IMR-90 (cell line): ENCODE data around the gene MYCBPAP. TPM values are rescaled to one million over a fixed set of nuclear protein-coding genes. Genes with fewer than 3 reads are reported as not detected.

ENCODE experiments used
- ATAC-seq: fragments of 200-7000 bp; cut with Tn5 transposase; 2 replicates; pipeline ENCODE4 v1.9.1; 2020; ENCODE audit warnings: low read depth, mild to moderate bottlenecking, moderate library complexity
- BruUV-seq: library from RNA; stranded (reverse); fragments of 400-500 nt; replicated peaks from 2 replicates; lab custom pipeline; 2021; lab: Mats Ljungman, UMichigan
- CTCF ChIA-PET: fragments of 300-600 bp; formaldehyde crosslinking; extraction: SDS; loops from one replicate; lab custom pipeline; 2021; ENCODE audit warnings: antibody characterized with exemption; lab: Yijun Ruan, JAX
- POLR2A ChIA-PET: fragments of 300-600 bp; sonication (Branson Sonifier 250); formaldehyde crosslinking; loops from one replicate; lab custom pipeline; 2022; ENCODE audit warnings: antibody characterized with exemption; ENCODE audit not compliant: unreplicated experiment; lab: Charles Lee
- DNase-seq: peaks from one replicate; pipeline ENCODE4 v3.0.0; 2013
- H2AFZ ChIP-seq: replicated peaks from 2 replicates; pipeline ENCODE3; 2013; ENCODE audit warnings: low read length, mild to moderate bottlenecking; ENCODE audit not compliant: poor library complexity
- H2AK5ac ChIP-seq: 2 replicates; pipeline ENCODE4 v1.6.1; 2013; ENCODE audit warnings: low read depth, low read length, inconsistent platforms
- H2AK9ac ChIP-seq: replicated peaks from 2 replicates; pipeline ENCODE3; 2013; ENCODE audit warnings: mild to moderate bottlenecking, low read depth, low read length, moderate library complexity; ENCODE audit not compliant: poor library complexity
- H2BK120ac ChIP-seq: 2 replicates; pipeline ENCODE4 v1.6.1; 2013; ENCODE audit warnings: low read depth, low read length, inconsistent platforms
- H2BK15ac ChIP-seq: 3 replicates; pipeline ENCODE4 v1.6.1; 2013; ENCODE audit warnings: low read depth, low read length, inconsistent platforms
- H2BK20ac ChIP-seq: 2 replicates; pipeline ENCODE4 v1.6.1; 2013; ENCODE audit warnings: low read depth, mild to moderate bottlenecking, inconsistent platforms, low read length, moderate library complexity
- H2BK5ac ChIP-seq: 2 replicates; pipeline ENCODE4 v1.6.1; 2013; ENCODE audit warnings: mild to moderate bottlenecking, low read depth, low read length, inconsistent platforms; ENCODE audit not compliant: poor library complexity, severe bottlenecking
- H3K14ac ChIP-seq: replicated peaks from 2 replicates; pipeline ENCODE4 v1.6.1; 2013; ENCODE audit warnings: low read depth, low read length, inconsistent platforms
- H3K18ac ChIP-seq: 2 replicates; pipeline ENCODE4 v1.6.1; 2013; ENCODE audit warnings: low read depth, low read length, control low read depth
- H3K23ac ChIP-seq: 2 replicates; pipeline ENCODE4 v1.6.1; 2013; ENCODE audit warnings: low read depth, low read length, inconsistent platforms
- H3K27ac ChIP-seq: 2 replicates; pipeline ENCODE4 v1.5.1; 2013; ENCODE audit warnings: mild to moderate bottlenecking, control low read depth, low read length; ENCODE audit not compliant: insufficient read depth
- H3K27me3 ChIP-seq: 2 replicates; pipeline ENCODE4 v1.6.1; 2013; ENCODE audit warnings: low read length; ENCODE audit not compliant: control insufficient read depth, insufficient read depth
- H3K36me3 ChIP-seq: 2 replicates; pipeline ENCODE4 v1.6.1; 2013; ENCODE audit warnings: low read length, mixed read lengths; ENCODE audit not compliant: control insufficient read depth, insufficient read depth
- H3K4ac ChIP-seq: 2 replicates; pipeline ENCODE4 v1.6.1; 2013; ENCODE audit warnings: low read depth, low read length, inconsistent platforms
- H3K4me1 ChIP-seq: 2 replicates; pipeline ENCODE4 v1.6.1; 2013; ENCODE audit warnings: low read length, mixed read lengths; ENCODE audit not compliant: control insufficient read depth, insufficient read depth
- H3K4me2 ChIP-seq: 2 replicates; pipeline ENCODE4 v1.6.1; 2013; ENCODE audit warnings: low read depth, mild to moderate bottlenecking, control low read depth, low read length, moderate library complexity
- H3K4me3 ChIP-seq: 2 replicates; pipeline ENCODE4 v1.5.1; 2013; ENCODE audit warnings: low read depth, mild to moderate bottlenecking, control low read depth, low read length, moderate library complexity; ENCODE audit not compliant: insufficient read depth
- H3K56ac ChIP-seq: 2 replicates; pipeline ENCODE4 v1.6.1; 2013; ENCODE audit warnings: low read length, inconsistent platforms; ENCODE audit not compliant: insufficient read depth; ENCODE audit errors: extremely low read depth
- H3K79me1 ChIP-seq, 2 experiments: 2 replicates each; pipeline ENCODE4 v1.6.1; 2013; ENCODE audit warnings: low read length in 2 of 2, inconsistent platforms in 1 of 2, low read depth in 1 of 2
- H3K9ac ChIP-seq: 2 replicates; pipeline ENCODE4 v1.6.1; 2013; ENCODE audit warnings: low read depth, low read length, control low read depth
- H3K9me1 ChIP-seq: 2 replicates; pipeline ENCODE4 v1.6.1; 2013; ENCODE audit warnings: low read length, inconsistent platforms; ENCODE audit not compliant: insufficient read depth
- H3K9me3 ChIP-seq: 2 replicates; pipeline ENCODE4 v1.6.1; 2013; ENCODE audit warnings: low read length; ENCODE audit not compliant: control insufficient read depth, insufficient read depth
- H4K20me1 ChIP-seq: 2 replicates; pipeline ENCODE4 v1.6.1; 2013; ENCODE audit warnings: low read length, inconsistent platforms; ENCODE audit not compliant: insufficient read depth
- H4K5ac ChIP-seq: 2 replicates; pipeline ENCODE4 v1.6.1; 2013; ENCODE audit warnings: mild to moderate bottlenecking, low read depth, low read length, control low read depth
- H4K8ac ChIP-seq, 2 experiments: 2 replicates each; pipeline ENCODE4 v1.6.1; 2013; ENCODE audit warnings: low read depth in 2 of 2, low read length in 2 of 2, control low read depth in 1 of 2, inconsistent platforms in 1 of 2
- H4K91ac ChIP-seq: 2 replicates; pipeline ENCODE4 v1.6.1; 2013; ENCODE audit warnings: low read depth, low read length, inconsistent platforms; ENCODE audit not compliant: insufficient read depth
- BHLHE40 ChIP-seq: fragments of 150-350 bp; IDR thresholded peaks from 2 replicates; pipeline ENCODE4 v1.6.1; 2016; ENCODE audit warnings: mild to moderate bottlenecking, low read depth, low read length
- CEBPB ChIP-seq: IDR thresholded peaks from 2 replicates; pipeline ENCODE4 v1.6.1; 2012; ENCODE audit warnings: low read depth, low read length, improper control_type of control experiment
- CHD1 ChIP-seq: IDR thresholded peaks from 2 replicates; pipeline ENCODE4 v1.6.1; 2012; ENCODE audit warnings: low read depth, low read length, improper control_type of control experiment
- FOS ChIP-seq: fragments of 150-350 bp; IDR thresholded peaks from 2 replicates; pipeline ENCODE4 v1.6.1; 2016; ENCODE audit warnings: low read depth, low read length
- MAFK ChIP-seq: IDR thresholded peaks from 2 replicates; pipeline ENCODE4 v1.6.1; 2012; ENCODE audit warnings: low read depth, low read length, improper control_type of control experiment
- MAZ ChIP-seq: IDR thresholded peaks from 2 replicates; pipeline ENCODE4 v1.6.1; 2012; ENCODE audit warnings: low read depth, mild to moderate bottlenecking, low read length, improper control_type of control experiment, moderate library complexity, borderline replicate concordance
- MXI1 ChIP-seq: IDR thresholded peaks from 2 replicates; pipeline ENCODE4 v1.6.1; 2012; ENCODE audit warnings: low read depth, mild to moderate bottlenecking, low read length, moderate library complexity, borderline replicate concordance
- NFE2L2 ChIP-seq: fragments of 150-350 bp; IDR thresholded peaks from 2 replicates; pipeline ENCODE4 v1.6.1; 2016; ENCODE audit warnings: low read depth, mild to moderate bottlenecking, low read length
- POLR2A ChIP-seq: IDR thresholded peaks from 2 replicates; pipeline ENCODE4 v1.6.1; 2012; ENCODE audit warnings: mild to moderate bottlenecking, low read depth, low read length
- RAD21 ChIP-seq: IDR thresholded peaks from 2 replicates; pipeline ENCODE4 v1.6.1; 2012; ENCODE audit warnings: low read length, improper control_type of control experiment
- RCOR1 ChIP-seq: IDR thresholded peaks from 2 replicates; pipeline ENCODE4 v1.6.1; 2012; ENCODE audit warnings: mild to moderate bottlenecking, low read length, improper control_type of control experiment; ENCODE audit not compliant: insufficient replicate concordance
- RFX5 ChIP-seq: IDR thresholded peaks from 2 replicates; pipeline ENCODE4 v1.8.0; 2012; ENCODE audit warnings: low read depth, mild to moderate bottlenecking, low read length, moderate library complexity
- SMC3 ChIP-seq: fragments of 150-350 bp; IDR thresholded peaks from 2 replicates; pipeline ENCODE4 v1.6.1; 2016; ENCODE audit warnings: low read depth, mild to moderate bottlenecking, antibody characterized with exemption, low read length, moderate library complexity
- USF2 ChIP-seq: fragments of 150-350 bp; IDR thresholded peaks from 2 replicates; pipeline ENCODE4 v1.6.1; 2017; ENCODE audit warnings: mild to moderate bottlenecking, antibody characterized with exemption, low read length, low read depth
- WGBS, 2 experiments: methylation state at CpG; one replicate each; pipeline versions ENCODE4 v1.1.5 to v1.1.7; 2013; ENCODE audit warnings: missing lambda C conversion rate in 2 of 2; ENCODE audit not compliant: insufficient read length in 1 of 2; ENCODE audit errors: extremely low coverage in 2 of 2; 5-methylcytosine and 5-hydroxymethylcytosine counted together
- dilution Hi-C: fragments of 300-500 bp; cut with HindIII; formaldehyde crosslinking; loops from one replicate; pipeline ENCODE4 v1.14.3; 2018; ENCODE audit warnings: low sequenced_read_pairs; ENCODE audit not compliant: unreplicated experiment
- in situ Hi-C: fragments of 300-500 bp; cut with MboI; formaldehyde crosslinking; loops from 3 replicates; pipeline ENCODE4 v1.14.3; 2019; ENCODE audit warnings: low sequenced_read_pairs, inconsistent platforms, mixed read lengths
- intact Hi-C: fragments of 100-400 bp; cut with micrococcal nuclease; formaldehyde crosslinking; loops from 2 replicates; pipeline ENCODE4 v1.10.0; 2022
- polyA plus RNA-seq, 3 experiments: library from polyadenylated mRNA; depleted of rRNA; stranded (reverse); fragments of >200 nt; gene quantifications; 2 replicates each; pipeline ENCODE4 v1.2.3, GENCODE V29; 2012; ENCODE audit warnings: low replicate concordance in 1 of 3
- total RNA-seq: library from RNA; depleted of rRNA; stranded (reverse); fragments of >200 nt; gene quantifications from 2 replicates; pipeline ENCODE4 v1.2.3, GENCODE V29; 2012
- TF ChIP-seq, protein P1 (sequence below): fragments of 150-350 bp; IDR thresholded peaks from 2 replicates; pipeline ENCODE4 v1.6.1; 2016; ENCODE audit warnings: low read depth, mild to moderate bottlenecking, low read length, moderate library complexity, borderline replicate concordance

Gene MYCBPAP
- total and polyA plus RNA-seq, 2 of the 4 experiments (the other 2 are of a cell fraction) = 0.17 to 0.18 TPM

DNA sequence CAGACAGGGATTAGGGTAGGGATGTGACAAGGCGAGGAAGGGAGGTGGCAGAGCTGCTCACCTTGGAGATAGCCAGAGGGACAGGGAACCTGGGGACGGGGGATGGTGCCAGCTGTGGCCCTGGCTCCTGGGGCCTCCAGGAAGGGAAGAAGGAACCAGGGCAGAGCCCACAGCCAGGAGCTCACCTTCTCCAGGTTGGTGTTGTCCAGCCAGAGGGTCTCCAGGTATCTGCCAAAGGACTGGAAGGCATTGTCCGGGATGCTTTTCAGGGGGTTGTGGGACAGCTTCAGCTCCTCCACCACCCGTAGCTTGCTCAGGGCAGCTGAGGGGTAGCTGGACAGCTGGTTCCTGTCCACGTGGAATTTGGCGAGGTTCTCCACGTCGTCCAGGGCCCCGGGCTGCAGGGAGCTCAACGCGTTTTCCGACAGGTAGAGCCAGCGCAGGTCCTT, 40.4 kb upstream of the MYCBPAP start:
- DNase-seq (no peak), ATAC-seq (no peak)
- Histone ChIP-seq H3K14ac (no peak overlapping the region), H3K23ac (no peak overlapping the region), H2AK9ac (no peak overlapping the region), H3K36me3 (peaks cover 8% of the 10 kb centered on the region; the same call in 1 of the 2 replicates), H4K5ac (no peak overlapping the region), H2AK5ac (no peak overlapping the region), H3K9ac (no peak overlapping the region), H3K27ac (no peak overlapping the region), H3K18ac (no peak overlapping the region), H4K91ac (no peak overlapping the region), H4K8ac (no peak overlapping the region), H4K20me1 (no peaks in the 10 kb centered on the region; the same call in 1 of the 2 replicates), H3K4me3 (no peak overlapping the region), H2BK5ac (no peak overlapping the region), H3K9me3 (no peaks in the 10 kb centered on the region), H3K4me1 (peaks cover 2% of the 10 kb centered on the region), H2BK15ac (no peak overlapping the region), H3K56ac (no peak overlapping the region), H3K9me1 (no peaks in the 10 kb centered on the region), H2BK20ac (no peak overlapping the region), H2BK120ac (no peak overlapping the region), H3K4ac (no peak overlapping the region), H3K4me2 (no peak overlapping the region), H2AFZ (no peak overlapping the region), H3K27me3 (peaks cover 27% of the 10 kb centered on the region), H3K79me1 (no peaks in the 10 kb centered on the region)
- TF ChIP-seq FOS = no peak
- no peak for TF ChIP-seq MAFK
- no peak for TF ChIP-seq RCOR1
- TF ChIP-seq BHLHE40 = no peak
- no peak for TF ChIP-seq CHD1
- TF ChIP-seq RFX5 = no peak
- TF ChIP-seq, protein P1, sequence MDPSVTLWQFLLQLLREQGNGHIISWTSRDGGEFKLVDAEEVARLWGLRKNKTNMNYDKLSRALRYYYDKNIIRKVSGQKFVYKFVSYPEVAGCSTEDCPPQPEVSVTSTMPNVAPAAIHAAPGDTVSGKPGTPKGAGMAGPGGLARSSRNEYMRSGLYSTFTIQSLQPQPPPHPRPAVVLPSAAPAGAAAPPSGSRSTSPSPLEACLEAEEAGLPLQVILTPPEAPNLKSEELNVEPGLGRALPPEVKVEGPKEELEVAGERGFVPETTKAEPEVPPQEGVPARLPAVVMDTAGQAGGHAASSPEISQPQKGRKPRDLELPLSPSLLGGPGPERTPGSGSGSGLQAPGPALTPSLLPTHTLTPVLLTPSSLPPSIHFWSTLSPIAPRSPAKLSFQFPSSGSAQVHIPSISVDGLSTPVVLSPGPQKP = no peak
- TF ChIP-seq CEBPB = no peak
- TF ChIP-seq POLR2A = no peak
- no peak for TF ChIP-seq MAZ
- no peak for TF ChIP-seq NFE2L2
- no peak for TF ChIP-seq USF2
- TF ChIP-seq SMC3 = no peak
- TF ChIP-seq MXI1 = no peak
- TF ChIP-seq RAD21 = no peak
- in situ Hi-C loops (no loop called here), intact Hi-C loops (no loop called here), dilution Hi-C loops (no loop called here)
- no TSS peak for BruUV-seq
- ChIA-PET CTCF (interaction anchor here (0.6 kb wide), 1 partner anchor 9 kb away, joined by 3 read pairs; no protein-coding TSS in a partner anchor), POLR2A (interaction anchor here (0.7 kb wide), 1 partner anchor 1428 kb away, joined by 4 read pairs; no protein-coding TSS in a partner anchor)
- 56% methylated on average over 3 of the region's 13 CpGs; no CpG with 5 or more reads in 1 of the 2 experiments for WGBS, 2 experiments
